ENCODE results near the gene LYRM4.

GRCh38 chr6:5133943-5134342 lies 126.8 kb downstream of the LYRM4 start:
- no peak for TF ChIP-seq CTCF (IDR thresholded peaks at IDR 0.05)
- no peak for TF ChIP-seq POLR2A (IDR thresholded peaks at IDR 0.05)
